Hippocampal formation (tissue), 2 donors: ENCODE measurements around the gene MED13.
"Not testable (repeated sequence)": the region's sequence is repeated elsewhere in the genome, so short reads cannot be mapped to it uniquely, and the experiment has no call there.

Experiments
- DNase-seq, 2 donors: peaks; one replicate each; lab custom pipeline; 2025; lab: John Stamatoyannopoulos, UW

MED13 gene

DNA sequence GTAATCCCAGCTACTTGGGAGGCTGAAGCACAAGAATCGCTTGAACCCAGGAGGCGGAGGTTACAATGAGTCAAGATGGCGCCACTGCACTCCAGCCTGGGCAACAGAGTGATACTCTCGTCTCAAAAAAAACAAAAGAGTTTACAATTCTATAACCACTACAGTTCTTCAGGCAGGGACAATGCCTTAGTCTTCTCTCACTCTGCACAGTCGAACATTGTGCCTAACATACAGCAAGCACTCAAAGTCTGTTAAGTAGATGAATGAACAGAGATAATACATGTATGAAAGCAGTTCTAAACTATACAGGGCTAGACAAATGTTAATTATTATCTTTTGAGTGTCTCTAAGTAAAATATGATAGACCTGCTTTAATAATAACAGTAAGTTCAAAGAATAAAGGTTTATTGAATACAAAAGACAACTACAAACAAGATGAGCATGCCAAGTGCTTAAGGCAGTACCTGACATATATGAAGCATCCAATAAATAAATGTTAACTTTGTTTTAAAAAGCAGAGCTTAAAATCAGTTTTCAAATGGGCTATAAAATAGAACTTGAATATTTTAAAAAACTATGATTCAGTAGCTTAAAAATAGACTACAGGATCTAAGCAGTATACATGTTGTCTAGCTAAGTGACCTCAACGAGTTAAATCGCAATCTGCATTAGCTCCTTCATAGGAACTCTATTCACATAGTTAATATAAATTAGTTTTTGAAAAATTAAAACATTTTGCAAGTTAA, 156.6 kb downstream of the MED13 start:
- DNase-seq: no peak

DNA sequence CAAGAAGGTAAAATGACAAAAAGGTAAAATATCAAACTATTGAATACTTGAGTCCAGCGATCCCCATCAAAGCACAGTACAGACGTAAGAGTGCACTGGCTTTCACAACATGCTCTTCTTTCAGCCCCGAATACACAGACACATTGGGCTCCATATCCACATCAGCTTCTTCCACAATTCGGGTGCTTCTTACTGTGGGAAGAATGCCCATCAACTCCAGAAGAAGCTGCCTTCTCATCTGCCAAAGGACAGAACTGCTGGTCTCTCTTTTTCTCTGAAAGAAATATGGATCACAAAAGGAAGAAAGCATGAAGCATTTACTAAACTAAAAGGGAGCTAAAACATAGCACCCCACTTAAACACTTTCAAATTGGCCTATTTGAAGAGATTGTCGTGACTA, 157.7 kb downstream of the MED13 start:
- no peak for DNase-seq

DNA sequence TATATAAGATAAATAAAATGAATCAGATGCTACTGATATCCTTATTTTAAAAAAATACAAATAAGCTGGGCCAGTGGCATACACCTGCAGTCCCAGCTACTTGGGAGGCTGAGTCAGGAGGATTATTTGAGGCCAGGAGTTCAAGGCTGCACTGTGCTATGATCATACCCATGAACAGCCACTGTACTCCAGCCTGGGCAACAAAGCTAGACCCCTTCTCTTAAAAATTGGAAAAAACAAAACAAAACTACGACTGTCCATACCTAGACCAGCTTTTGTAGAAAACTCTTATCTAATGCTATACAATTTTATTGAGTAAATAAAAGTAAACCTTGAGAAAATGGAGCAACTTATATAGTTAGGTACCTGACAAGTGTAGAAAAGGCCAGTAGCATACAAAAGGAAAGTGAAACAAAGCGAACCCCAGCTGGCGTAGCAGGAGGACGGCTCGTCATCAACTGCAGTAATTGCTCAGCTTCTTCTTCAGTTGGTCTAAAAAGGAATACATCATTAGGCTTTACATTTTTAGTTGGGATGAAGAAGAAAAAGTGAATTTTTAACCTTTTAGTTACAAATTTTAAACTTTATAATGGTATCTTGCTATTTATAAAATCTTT, 160.9 kb downstream of the MED13 start:
- no peak for DNase-seq

DNA sequence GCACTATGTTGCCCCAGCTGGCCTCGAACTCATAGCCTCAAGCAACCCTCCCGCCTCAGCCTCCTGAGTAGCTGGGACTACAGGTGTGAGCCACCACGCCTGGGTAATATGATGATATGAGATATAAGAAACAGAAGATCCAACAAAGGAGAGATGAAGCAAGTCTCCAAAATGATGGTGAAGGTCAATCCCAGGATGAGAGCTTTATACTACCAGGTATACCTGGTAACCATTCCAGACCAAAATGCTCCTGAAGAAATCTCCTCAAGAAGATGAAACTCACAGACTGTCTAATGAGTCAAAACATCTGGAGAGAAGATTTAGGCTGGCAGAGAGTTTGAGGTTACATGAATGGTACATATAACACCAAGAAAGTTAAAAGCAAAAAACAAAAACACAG, 161.8 kb downstream of the MED13 start:
- DNase-seq: no peak

DNA sequence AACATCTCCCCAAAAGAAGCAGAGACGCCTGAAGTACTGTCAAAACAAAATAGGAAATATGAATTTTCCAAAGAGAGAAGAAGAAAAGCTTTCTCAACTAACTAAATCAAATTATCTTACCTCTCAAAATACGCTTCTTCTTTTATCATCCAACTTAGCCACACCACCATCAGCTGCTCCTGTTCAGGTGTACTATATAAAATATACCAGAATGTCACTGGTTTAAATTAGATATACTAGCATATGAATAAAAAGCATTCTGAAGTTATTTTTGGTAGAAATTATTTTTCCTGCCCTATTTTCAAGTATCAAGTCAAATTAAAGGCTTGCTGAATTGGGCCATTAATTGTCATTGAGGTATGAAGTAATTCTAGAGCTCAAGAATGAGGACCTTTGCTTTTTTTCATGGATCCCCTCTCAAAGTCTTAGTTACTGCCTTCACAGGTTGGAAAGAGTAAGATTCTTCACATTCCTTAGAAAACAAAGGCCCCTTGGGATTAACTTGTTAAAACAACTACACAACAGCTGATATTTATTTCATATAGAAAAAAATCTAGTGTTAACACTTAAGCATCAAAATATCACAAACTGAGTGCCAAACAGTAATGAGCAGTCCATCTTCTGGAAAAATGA, 167.4 kb downstream of the MED13 start:
- no peak for DNase-seq

DNA sequence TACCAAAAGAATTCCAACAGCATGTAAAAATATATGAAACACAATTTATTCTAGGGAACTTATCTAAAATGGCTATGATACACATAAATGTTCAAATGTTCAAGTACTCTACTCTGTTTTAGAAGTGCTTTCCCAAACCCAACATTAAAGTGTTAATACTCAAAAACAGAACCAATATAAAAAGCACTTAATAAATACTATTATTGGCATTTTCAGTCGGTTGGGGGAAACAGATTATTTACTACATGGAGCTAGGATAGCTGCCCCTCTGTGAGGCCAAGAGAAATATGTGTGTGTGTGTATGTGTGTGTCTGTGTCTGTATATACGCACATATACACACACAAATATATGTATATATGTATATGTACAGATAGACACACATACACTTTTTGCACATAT, 169.7 kb downstream of the MED13 start:
- DNase-seq: no peak

DNA sequence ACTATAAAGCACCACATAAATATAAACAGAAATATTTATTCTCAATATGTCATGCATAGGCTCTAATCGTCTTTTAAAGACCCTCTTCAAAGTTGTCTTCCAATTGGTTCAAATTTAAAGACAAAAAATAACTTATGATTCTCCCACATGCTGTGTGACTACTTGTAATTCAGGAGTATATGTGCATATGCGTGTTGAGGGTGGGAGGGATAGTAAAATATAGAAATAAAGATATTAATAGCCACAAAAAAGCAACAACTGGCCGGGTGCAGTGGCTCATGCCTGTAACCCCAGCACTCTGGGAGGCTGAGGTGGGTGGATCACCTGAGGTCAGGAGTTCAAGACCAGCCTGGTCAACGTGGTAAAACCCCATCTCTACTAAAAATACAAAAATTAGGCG, 170.8 kb downstream of the MED13 start:
- DNase-seq: not testable (repeated sequence)
